IPS-NIHi7 (cell line): Measurements from ENCODE around the gene CHD8.

Experiments used
- DNase-seq: peaks from one replicate; pipeline ENCODE4 v3.0.0; 2012; ENCODE audit warnings: mixed read lengths; ENCODE audit errors: extremely low spot score

The CHD8 gene

GRCh38 chr14:21369949-21370679, 85.8 kb downstream of the CHD8 start:
- no peak for DNase-seq

- no peak for DNase-seq
These were observed 88.3 kb downstream of the CHD8 start for GRCh38 chr14:21367582-21368144.

GRCh38 chr14:21356511-21356910, 99.4 kb downstream of the CHD8 start:
- DNase-seq, result no peak

GRCh38 chr14:21352587-21352986, 103.3 kb downstream of the CHD8 start:
- DNase-seq, result no peak

GRCh38 chr14:21350539-21350938, 105.4 kb downstream of the CHD8 start:
- DNase-seq, result no peak

GRCh38 chr14:21347201-21347600, 108.7 kb downstream of the CHD8 start:
- no peak for DNase-seq

GRCh38 chr14:21346532-21347135, 109.3 kb downstream of the CHD8 start:
- no peak for DNase-seq

GRCh38 chr14:21343035-21343794, 112.7 kb downstream of the CHD8 start:
- DNase-seq, result no peak
